Stimulated activated CD4-positive, alpha-beta T cell treated with anti-CD3 and anti-CD28 coated beads, Interleukin-15, amount 100 ng/mL, for 48 hours (primary cell): ENCODE data around the gene PECR.

Source experiments
- DNase-seq, 2 donors: peaks; one replicate each; pipeline ENCODE4 v3.0.0-alpha.2; 2020; ENCODE audit warnings: low read depth in 2 of 2

The PECR gene

DNA sequence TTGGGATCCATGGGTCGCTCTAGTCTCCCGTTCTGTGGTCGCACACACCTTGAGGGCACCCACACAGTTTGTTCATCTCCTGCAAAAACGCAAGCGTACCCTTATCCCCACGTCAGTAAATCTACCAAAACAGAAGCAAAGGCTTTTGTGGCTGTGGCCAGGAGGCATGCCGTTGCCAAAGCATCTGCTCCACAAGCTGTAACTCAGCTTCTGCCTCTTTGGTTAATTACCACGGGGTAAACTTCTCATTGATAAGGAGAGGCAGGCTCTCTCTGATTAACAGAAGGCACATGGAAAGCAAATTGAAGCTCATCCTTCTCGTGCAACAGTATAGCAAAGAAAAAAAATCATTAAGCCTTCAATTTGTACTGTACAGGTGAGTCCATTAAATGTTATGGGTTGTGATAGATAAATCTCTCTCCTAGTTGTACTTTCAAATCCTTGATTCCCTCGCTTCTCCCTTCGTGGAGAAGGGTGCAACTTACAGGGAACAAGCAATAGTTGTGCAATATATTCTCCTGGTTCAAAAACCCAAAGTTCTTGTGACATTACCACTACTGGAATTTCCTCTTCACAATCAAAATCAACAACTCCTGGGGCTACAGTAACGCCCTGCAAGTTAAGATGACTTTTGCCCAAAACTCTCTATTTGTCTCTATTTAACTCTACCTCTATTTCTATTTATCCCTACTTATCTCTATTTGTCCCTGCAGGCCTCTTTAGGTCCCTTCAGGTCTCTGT, 10.3 kb downstream of the PECR start:
- DNase-seq = no peak

GRCh38 chr2:216070195-216070594, 11.4 kb downstream of the PECR start:
- DNase-seq = no peak

GRCh38 chr2:216069028-216069427, 12.6 kb downstream of the PECR start:
- DNase-seq = no peak

DNA sequence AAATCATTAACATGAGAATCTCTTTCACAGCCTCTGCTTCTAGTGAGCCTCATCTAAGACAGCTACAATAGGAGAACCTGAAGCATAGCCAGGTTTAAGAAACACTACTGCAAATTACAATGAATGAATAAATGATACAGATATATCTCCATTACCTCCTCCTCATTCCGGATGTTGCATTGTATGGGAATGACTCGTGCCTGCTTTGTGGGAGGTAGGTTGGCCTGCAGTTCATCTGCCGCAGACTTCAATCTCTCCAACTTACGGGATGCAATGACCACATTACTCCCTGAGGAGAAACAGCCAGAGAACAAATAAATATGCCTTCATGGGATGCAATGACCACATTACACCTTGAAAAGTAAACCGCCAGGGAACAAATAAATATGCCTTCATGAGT, 15.4 kb downstream of the PECR start:
- no peak for DNase-seq

DNA sequence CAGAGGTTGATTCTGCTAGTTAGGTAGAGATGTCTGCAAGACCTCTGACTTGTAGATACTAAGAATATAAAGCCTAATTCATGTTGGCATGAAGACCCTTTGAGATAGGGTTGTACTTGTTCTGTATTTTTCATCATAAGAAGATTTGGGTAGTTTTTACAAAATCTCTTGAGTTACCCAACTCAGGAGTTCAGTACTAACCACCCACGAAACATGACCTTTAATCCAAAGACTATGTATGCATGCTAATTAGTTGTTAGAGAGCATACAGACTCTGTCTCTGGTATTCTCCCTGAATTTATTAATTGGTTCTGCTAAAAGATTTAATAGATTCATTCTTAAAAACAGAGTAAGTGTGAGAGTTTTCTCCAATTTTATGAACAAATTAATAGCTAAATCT, 16.9 kb downstream of the PECR start:
- DNase-seq = no peak

DNA sequence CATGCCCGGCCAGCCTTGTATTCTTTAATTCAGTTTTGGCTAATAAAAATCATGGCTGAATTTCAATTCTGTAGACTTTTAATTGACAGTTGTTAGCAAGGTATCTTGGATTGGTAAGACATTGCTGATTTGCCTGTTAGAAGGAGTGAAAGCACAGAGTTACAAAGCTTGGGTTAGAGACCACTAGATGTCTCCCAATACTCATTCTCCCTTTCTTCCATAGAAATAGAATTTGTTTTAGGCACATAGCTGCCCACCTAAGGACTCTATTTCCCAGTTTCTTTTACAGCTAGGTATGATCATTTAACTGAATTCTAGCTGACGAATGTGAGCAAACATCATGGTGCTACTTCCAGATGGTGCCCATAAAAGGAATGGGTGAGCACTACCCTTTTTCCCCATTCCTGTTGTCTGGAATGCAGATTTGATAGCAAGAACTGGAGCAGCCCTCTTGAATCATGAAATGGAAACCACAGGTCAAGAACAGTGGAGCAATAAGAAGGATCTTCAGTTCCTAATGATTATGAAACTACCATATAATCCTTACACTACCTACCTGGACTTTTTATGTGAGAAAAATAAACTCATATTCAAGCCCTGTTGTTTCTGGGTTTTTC, 17.5 kb downstream of the PECR start:
- no peak for DNase-seq

DNA sequence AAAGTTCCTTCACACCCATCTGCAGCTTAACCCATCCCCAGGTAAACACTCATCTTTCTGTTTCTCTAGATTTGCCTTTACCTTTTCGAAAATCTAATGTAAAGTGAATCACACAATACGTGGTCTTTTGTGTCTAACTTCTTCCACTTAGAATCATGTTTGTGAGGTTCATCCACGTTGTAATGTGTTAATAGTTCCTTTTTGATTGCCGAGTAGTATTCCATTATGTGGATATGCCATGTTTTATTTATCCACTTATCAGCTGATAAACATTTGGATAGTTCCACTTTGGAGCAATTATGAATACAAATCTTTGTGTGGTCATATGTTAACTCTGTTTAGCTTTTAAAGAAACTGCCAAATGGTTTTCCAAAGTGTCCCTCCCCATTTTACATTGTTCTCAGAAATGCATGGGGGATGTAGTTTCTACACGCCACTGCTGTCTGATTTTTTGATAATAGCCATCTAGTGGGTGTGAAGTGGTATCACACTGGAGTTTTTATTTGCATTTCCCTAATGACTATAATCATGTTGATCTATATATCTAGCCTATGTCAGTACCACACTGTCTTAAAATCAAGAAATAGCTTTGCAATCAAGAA, 22.3 kb downstream of the PECR start:
- DNase-seq = no peak

DNA sequence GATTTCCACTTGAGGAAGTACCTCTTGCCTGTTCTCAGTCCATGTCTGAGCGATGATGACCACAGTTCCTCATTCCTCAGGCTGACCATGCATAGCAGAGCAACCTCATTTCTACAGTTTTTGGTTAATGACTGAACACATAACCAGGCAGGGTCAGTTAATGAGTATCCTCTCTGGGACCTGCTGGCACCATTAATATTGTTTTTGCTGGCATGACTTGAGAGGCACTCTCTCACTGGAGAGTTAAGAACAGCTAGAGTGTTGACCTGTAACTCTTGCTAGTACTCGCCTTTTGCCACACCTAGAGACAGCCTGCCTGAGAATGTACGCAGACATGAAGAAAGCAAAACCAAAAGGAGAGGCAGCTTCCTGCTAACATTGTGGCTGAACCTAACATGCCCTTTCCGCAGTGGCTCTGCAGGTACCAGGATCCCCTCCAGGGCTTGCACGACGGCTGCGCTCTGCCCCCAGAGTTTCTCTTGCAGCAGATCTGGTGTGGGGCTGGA, 23.9 kb downstream of the PECR start:
- peak; percentile 29 to 31 for DNase-seq

- no peak for DNase-seq
Observed at GRCh38 chr2:216056739-216057138, 24.9 kb downstream of the PECR start.

DNA sequence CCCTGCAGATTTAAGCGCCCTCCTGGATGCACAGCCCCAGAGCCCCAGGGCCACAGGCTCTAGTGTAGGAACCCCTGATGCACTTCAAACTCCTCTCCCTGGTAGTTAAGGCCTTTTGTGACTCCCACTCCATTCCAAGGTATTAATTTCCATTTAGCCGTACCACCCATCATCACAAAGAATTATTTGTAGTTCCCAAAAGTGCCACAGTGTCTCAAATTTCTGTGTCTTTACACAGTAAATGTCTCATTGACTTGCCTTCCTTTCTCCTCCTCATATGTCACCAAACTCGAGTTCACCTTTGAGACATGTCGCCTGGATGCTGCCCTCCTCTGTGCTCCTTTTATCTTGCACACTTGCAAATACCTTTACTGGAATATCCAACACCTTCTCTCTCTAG, 25.9 kb downstream of the PECR start:
- no peak for DNase-seq

- DNase-seq = no peak
Observed at GRCh38 chr2:216052420-216052819, 29.2 kb downstream of the PECR start.

DNA sequence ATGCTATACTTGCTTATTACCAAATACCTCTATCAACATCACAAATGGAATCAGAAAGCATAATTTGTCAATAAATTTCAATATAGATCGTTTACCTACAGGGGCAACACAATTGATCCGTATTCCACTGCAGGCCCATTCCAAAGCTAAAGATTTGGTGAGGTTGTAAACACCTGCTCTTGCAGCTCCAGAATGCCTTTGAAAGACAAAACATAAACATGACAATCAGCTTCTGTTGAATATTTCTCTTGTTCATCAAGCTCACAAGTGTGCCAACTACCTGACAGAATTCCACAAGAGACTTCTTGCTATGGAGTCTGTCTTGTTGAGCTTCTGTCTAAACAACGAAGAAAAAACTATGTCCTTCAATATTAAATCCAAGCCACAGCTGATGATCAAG, 30.3 kb downstream of the PECR start:
- DNase-seq = no peak

GRCh38 chr2:216049452-216049851, 32.2 kb downstream of the PECR start:
- DNase-seq = no peak

DNA sequence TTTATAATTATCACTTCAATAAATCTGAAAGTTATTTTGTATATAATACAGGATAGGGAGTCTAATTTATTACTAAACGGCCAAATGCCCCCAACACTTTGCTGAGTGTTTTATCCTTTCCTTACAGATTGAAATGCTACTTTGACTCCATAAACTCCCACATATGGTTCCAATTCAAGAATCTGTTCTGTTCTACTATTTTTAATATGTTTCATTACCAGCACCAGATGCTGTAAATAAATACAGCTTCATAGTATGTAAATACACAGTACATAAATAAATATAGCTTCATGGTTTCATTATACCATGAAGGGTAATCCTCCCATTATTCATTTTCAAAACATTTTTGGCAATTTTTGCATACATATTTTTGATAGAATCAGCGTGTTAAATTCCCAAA, 34.2 kb downstream of the PECR start:
- DNase-seq = no peak

DNA sequence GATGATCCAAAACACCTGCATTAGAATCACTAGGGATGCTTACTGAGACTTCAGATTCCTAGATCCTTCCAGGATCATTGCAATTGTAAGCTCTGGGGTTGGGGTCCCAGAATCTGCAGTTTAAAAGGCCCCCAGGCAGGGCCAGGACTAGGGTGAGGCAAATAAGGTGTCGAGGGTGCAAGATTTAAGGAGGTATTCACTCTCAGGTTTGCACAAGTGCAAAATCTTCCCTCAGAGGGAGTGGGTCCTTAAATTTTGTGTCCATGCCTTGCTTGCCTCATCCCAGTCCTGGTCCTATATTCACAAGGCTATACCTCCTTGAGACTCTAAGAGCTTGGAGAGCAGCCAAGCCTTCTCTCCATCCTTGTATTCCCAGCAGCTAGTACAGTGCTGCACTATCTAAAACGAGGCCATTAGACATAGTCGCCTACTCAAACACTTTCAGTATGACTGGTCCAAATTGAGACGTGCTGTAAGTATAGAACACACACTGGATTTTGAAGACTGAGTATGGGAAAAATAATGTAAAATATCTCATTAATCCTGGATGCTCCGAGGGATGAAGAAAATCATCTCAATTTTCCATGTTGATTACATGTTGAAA, 36.6 kb downstream of the PECR start:
- no peak for DNase-seq

GRCh38 chr2:216043949-216044348, 37.7 kb downstream of the PECR start:
- DNase-seq = no peak

DNA sequence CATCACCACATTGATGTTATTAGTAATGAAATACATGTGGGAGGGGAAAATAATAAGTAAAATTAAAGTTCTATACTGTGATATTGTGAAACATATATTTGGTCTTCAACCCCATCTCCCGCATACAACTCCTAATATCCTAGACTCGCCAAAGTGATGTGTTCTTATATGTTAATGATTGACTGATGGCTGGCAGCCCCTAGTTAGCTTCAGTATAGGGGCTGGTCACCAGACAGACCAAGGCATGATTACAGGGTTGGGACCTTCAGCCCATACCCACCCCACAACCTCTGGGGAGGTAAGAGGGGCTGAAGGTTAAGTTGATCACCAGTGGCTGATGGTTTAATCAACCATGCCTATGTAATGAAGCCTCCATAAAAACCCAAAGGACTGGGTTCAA, 40.2 kb downstream of the PECR start:
- no peak for DNase-seq

- no peak for DNase-seq
Observed at GRCh38 chr2:216039918-216040317, 41.7 kb downstream of the PECR start.

DNA sequence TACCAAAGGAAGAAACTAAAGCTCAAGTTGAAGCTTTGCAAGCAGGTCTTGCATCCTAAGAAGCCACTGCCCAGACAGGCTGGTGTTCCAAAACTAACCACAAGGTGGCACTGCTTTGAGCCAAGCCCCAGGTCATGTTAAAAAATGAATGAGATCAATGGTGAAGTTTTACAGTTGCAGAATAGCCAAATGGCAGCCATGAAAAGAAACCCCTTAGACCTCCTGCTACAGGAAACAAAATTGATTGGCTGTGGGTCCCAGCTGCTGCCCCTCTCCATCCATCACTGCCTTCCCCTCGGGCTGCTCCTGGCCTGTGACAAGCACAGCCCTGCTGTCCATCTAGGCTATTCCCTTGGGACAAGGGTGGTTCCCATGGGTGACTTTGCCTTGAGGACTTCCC, 47.5 kb downstream of the PECR start:
- peak; percentile 56 to 76 for DNase-seq

- no peak for DNase-seq
Observed at GRCh38 chr2:216033403-216033802, 48.2 kb downstream of the PECR start.

- no peak for DNase-seq
Observed at GRCh38 chr2:216031960-216032689, 49.5 kb downstream of the PECR start.

DNA sequence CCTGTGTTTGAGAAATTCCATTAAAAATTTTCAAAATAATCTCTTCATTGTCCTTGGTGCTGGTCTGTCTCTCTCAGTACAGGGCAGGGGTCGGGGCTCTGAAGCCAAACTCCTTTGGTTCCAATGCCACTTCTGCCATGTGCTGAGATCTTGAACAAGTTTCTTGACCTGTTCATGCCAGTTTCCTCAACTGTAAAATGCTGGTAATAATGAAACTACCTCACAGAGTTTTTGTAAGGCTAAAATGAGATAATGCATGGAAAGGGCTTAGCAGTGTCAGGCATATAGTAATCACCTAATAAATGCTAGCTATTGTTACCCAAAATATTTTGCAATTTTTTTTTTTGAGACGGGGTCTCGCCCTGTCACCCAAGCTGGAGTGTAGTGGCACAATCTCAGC, 51.4 kb downstream of the PECR start:
- DNase-seq = no peak
